Left hindlimb (tissue), 1 donor: Measurements from ENCODE around the gene B3GALT6.
"Not testable (repeated sequence)": the region's sequence is repeated elsewhere in the genome, so short reads cannot be mapped to it uniquely, and the experiment has no call there.

Source experiments
- DNase-seq: peaks from one replicate; pipeline ENCODE4 v3.0.0-alpha.2; 2018

Gene B3GALT6

GRCh38 chr1:1232208-1232795 lies at the start of gene B3GALT6:
TSS of gene B3GALT6 (plus strand) at chr1:1232237. CDS start at chr1:1232279, 42 bp downstream.
- no peak for DNase-seq

- peak; percentile 29 for DNase-seq
These were observed 49.4 kb upstream of the B3GALT6 start for GRCh38 chr1:1182491-1183220.

GRCh38 chr1:1183221-1183747 lies 48.8 kb upstream of the B3GALT6 start:
- peak; percentile 33 for DNase-seq

DNA sequence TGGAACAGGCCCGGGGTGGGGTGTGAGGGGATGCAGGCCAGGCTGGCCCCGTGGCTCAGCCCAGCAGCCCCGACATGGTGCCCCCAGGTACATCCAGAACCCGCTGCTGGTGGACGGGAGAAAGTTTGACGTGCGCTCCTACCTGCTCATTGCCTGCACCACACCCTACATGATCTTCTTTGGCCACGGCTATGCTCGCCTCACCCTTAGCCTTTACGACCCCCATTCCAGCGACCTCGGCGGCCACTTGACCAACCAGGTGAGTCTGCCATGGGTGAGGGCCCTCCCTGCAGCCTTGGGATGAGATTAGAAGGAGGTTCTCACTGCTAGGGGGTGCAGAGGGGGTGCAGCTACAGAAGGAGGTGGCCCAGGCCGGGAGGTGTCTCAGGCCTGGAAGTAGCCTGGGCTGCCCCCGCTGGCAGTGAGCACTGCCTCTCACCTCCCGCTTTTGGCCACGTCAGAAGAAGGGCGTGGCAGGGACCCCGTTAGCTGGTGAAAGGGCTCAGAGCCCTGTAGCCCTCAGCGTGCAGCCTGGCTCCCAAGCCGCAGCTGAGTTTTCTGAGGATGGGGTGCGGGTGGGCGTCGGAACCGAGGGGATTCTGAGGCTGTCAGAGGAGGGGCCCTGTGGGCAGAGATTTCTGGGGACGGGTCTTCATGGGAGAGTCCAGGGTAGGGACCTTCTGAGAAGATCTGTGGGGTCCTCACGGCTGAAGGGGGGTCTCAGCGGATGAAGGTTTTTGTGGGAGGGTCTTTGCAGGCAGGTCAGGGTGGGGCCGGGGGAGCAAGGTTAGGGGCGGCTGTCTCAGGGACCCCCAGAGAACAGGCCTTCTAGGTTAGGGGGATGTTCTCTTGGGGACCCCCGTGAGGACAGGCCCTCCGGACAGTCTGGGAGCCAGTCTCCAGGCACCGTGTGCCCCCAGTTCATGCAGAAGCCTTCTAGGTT lies 47.9 kb upstream of the B3GALT6 start:
- peak; percentile 20 for DNase-seq

DNA sequence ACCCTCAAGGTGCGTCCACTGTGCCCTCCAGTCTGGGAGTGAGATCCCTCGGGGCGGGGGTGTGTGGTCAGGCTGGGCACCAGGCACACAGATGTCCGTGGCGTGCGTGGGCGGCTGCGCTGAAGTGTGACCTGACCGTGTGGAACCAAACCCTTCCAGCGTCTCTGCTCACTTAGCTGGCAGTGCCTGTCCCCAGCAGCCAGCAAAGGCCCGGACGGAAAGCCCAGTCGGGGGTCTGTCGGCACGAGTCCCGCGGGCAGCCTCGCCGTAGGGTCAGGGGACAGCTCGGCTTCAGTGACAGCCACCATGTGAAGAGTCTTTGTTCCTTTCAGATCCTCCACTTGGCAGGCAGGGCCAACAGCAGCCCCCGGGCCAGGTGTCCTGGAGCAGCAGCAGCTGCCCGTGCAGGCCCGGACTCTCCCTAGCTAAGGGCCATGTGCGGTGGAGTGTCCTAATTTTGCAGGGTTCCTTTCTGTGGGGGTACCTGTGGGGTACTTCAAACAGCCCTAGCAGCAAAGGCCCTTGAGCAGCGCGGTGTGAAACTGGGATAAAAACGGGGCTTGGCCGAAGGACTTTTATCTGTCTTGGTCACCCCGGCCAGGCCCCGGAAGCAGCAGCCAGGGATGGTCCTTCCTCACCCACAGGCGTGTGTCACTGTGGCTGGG lies 46.8 kb upstream of the B3GALT6 start:
- DNase-seq, result peak; percentile 31

DNA sequence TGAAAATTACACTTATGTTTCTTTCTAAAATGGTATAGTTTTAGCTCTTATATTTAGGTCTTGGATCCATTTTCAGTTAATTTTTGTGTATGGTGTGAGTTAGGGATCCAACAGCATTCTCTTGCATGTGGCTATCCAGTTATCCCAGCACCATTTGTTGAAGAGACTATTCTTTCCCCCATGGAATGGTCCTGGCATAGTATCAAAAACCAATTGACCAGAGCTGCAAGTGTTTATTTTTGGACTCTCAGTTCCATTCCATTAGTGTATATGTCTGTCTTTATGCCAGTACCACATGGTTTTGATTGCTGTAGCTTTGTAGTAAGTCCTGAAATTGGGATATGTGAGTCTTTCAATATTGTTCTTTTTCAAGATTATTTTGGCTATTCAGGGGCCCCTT lies 44.1 kb upstream of the B3GALT6 start:
- no peak for DNase-seq

- DNase-seq, result no peak
These were observed 42.9 kb upstream of the B3GALT6 start for GRCh38 chr1:1189111-1189510.

DNA sequence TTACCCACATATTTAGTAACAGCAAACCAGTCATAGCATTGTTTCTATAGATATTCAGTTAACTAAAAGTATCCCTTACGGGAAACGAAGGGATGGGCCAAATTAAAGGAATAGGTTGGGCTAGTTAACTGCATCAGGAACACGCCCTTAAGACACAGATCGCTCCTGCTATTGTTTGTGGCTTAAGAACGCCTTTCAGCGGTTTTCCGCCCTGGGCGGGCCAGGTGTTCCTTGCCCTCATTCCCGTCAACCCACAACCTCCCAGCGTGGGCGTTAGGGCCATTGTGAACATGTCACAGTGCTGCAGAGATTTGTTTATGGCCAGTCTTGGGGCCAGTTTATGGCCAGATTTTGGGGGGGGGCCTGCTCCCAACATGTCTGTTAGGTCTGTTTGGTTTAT lies 40.3 kb upstream of the B3GALT6 start:
- DNase-seq, result no peak

DNA sequence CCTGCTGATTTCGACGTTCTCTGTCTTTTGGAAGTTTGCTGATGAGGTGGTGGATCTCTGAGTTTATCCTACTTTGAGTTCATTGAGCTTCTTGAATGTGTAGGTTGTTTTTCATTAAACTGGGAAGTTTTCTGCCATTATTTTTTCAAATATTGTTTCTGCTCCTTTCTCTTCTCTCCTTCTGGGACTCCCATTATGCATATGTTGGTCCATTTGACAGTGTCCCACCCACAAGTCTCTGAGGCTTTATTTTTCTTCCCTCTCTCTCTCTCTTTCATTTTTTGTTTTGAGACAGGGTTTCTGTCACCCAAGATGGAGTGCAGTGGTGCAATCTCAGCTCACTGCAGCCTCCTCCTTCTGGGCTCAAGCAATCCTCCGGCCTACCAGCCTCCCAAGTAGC lies 37.3 kb upstream of the B3GALT6 start:
- DNase-seq, result no peak

GRCh38 chr1:1195726-1196125 lies 36.3 kb upstream of the B3GALT6 start:
- DNase-seq, result not testable (repeated sequence)

DNA sequence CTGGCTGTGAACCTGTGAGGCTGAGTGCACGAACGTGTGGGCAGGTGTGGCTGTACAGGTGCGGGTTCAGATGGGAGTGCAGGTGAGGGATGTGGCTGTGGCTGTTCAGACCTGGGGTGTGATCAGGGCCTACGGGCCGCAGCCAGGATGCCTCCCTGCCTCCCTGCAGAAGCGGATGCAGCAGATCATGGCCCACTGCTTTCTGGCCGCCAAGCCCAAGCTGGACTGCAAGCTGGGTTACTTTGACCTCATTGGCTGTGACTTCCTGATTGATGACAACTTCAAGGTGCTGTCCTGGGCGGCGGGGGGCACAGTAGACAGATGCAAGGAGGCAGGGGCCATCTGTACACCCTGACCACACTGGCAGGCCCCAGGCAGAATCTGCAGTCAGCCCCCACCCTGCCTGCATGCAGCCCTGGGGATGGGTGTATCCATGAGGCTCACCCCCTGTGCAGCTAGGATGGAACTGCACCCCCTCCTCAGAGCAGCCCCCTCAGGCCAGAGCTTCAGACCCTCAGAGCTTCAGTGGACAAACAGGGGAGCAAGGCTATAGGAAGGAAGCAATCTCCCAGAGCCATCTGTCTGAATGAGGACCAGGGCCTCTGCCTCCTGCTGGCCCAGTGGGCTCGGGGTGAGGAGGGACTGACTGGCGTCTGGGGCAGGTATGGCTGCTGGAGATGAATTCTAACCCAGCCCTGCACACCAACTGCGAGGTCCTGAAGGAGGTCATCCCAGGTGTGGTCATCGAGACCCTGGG lies 35.4 kb upstream of the B3GALT6 start:
- peak; percentile 25 for DNase-seq

DNA sequence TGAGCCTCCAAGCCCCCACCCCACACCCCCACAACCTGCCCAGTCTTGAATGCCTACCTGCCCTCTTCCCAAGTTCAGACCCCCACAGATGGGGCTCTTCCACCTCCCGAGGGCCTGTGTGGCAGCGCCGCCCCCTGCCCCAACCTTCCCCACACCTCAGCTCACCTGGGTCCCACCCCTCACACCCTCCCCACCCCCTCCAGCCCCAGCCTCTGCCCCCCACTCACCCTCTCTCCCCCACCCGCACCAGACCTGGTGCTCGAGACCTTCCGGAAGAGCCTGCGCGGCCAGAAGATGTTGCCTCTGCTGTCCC lies 34.9 kb upstream of the B3GALT6 start:
- DNase-seq, result peak; percentile 27

DNA sequence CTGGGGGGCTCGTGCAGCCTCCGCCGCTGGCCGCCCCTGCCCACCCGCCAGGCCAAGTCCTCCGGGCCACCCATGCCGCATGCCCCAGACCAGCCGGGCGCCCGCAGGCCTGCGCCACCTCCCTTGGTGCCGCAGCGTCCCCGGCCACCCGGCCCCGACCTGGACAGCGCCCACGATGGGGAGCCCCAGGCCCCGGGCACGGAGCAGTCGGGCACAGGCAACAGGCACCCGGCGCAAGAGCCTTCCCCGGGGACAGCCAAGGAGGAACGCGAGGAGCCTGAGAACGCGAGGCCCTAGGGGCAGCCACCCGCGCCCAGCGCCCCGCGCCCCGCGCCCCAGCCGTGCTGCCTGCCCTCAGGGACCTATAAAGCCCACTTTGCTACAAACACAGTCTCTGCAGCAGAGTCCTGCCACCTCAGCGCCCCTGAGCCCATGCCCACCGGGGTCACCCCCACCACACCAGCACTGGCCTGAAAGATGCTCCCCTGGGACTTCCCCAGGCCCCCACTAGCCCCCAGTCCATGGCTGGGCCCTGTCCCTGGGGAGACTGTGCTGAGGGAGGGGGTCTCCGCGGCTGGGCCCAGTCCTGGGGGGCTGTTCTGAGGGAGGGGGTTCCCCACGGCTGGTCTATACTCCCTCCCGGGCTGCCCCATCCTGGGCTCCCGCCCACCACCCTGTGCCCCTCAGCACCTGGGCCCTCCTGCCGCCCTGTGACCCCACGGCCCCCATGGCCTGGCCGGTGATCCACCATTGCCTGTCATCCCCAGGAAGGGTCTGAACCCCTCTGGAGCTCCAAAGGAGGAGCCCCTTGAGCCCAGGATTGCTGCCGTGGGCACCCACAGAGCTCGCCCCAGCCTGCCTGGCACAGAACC lies 34.2 kb upstream of the B3GALT6 start:
- DNase-seq, result peak; percentile 30

DNA sequence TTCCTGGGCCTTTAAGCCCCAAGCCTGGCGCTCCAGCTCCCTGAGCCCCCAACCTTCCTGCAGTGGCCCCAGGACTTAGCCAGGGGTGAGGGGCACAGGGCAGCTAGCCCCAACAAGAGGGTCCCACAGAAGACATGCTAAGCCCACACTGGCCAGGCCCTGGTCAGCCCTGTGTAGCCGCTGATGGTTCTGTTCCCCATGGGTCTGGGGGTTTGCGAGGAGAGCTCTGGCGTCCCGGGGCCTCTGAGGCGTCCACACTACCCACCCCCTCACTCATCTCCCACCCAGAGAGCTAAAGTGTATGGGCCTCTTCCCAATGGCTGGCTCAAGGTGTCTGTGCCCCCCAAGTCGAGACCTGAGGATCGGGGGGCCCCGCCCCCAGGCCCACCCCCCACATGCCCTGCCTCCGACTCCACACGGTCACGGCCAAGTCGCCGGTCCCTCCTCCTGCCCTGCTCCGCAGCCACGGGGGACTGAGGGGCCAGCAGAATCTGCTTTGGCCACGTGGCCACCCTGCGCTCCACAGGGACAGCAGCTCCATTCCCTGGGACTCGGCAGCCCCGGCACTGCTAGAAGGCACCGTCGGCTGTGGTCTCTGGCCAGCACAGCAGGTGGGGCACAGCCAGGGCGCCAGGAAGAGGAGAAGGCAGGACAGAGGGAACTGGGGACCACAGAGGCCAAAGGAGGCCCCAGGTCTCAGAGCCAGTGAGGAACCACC lies 33.5 kb upstream of the B3GALT6 start:
- DNase-seq, result peak; percentile 20

DNA sequence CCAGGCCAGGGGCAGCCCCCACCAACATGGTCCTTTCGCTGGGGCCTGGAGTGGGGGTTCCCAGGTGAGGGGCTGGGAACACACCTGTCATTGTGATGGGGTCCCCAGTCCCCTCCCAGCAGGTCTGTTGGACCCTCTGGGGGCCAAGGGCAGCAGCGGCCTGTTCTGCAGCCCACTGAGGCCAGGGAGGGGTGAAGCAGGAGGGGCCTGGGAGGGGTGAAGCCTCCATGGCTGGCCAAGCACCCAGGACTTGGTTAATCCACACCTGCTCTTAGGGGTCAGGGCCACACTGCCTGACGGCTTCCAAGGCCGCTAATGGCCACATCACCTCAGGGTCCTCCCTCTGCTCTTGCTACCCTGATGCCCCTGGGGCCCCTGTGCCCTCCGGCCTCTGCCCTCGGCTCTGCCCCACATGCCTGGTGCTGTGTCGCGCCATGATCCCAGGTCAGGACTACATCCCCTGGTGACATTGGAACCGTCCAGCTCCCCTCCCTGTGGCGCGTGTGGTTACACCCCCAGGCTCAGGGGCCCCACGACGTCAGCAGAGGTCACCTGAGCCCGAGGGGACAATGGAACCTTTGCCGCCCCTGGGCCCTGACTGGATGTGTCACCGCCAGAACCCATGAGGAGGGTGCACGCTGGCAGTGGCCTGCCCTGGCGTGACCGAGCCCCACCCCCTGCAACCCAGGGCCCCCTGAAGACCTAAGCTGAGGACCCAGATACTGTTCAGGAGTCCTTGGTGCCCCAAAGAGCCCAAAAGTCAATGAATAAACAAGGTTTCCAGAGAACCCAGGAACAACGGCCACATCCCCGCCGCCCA lies 32.7 kb upstream of the B3GALT6 start:
- DNase-seq, result peak; percentile 31

DNA sequence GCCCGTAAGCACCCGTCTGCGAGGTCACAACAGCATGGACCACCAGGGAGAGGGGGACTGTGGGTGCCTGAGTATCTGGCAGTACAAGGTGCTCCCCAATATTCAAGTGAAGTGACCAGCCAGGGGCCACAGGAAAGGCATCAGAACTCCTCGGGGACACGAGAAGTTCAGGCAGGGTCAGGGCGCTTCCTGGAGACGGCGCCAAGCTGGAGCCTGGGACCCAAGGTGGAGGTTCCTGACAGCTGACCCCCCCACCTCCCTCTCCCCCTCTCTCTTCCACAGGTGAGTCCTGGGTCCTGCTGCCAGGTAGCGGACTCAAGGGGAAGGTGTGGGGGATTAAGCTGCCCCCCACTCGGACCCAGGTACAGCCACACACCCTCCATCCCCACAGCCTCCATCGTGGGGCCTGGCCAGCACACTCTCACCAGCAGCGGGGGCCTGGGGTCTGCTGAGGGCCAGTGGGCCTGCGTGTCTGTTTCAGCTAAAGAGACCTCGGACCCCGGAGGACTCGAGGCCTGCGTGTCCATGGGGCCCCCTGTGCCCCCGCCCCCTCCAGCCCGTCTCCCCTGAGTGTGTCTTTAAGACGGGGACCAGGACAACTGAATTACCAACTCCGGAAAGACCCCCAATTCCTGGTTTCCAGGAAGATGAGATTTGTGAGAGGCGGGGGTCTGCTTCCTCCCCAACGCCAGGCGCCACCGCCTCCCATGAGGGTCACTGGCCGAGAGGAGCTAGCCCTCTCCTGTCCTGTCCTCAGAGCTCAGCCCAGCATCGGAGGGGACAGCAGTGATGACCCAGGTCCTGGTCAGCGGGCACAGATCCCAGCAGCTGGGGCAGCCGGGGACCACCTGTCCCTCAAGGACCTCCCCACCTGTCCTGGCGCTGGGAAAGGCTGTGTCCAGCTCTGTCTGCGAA lies 31.8 kb upstream of the B3GALT6 start:
- peak; percentile 27 for DNase-seq

- peak; percentile 71 for DNase-seq
These were observed 30.9 kb upstream of the B3GALT6 start for GRCh38 chr1:1200876-1201810.
